Mesenchymal stem cell (in vitro differentiated cells and primary cell): Measurements from ENCODE around the gene AADACL2.

Experiments
- DNase-seq: peaks from one replicate; pipeline ENCODE4 v3.0.0-alpha.2; 2013
- H2AFZ ChIP-seq: one replicate; pipeline ENCODE4 v1.6.1; 2013; ENCODE audit warnings: low read depth, mild to moderate bottlenecking, control low read depth, inconsistent platforms, low read length, moderate library complexity
- H2AK5ac ChIP-seq: 2 replicates; pipeline ENCODE4 v1.6.1; 2013; ENCODE audit warnings: low read length, moderate library complexity, mild to moderate bottlenecking, inconsistent platforms; ENCODE audit not compliant: severe bottlenecking
- H2BK120ac ChIP-seq: one replicate; pipeline ENCODE4 v1.6.1; 2013; ENCODE audit warnings: low read depth, mild to moderate bottlenecking, inconsistent platforms, low read length, moderate library complexity
- H2BK12ac ChIP-seq, 2 experiments: one replicate each; pipeline ENCODE4 v1.6.1; 2013; ENCODE audit warnings: inconsistent platforms in 2 of 2, low read length in 2 of 2, mild to moderate bottlenecking in 2 of 2, moderate library complexity in 2 of 2, control low read depth in 1 of 2
- H2BK15ac ChIP-seq: one replicate; pipeline ENCODE4 v1.6.1; 2013; ENCODE audit warnings: mild to moderate bottlenecking, low read depth, inconsistent platforms; ENCODE audit not compliant: poor library complexity, severe bottlenecking
- H2BK5ac ChIP-seq: 2 replicates; pipeline ENCODE4 v1.6.1; 2013; ENCODE audit warnings: low read depth, mild to moderate bottlenecking, low read length, control low read depth, inconsistent platforms; ENCODE audit not compliant: poor library complexity, severe bottlenecking
- H3K14ac ChIP-seq, 2 experiments: one replicate each; pipeline ENCODE4 v1.6.1; 2013; ENCODE audit warnings: inconsistent platforms in 2 of 2, low read length in 2 of 2, control low read depth in 1 of 2, mild to moderate bottlenecking in 1 of 2, moderate library complexity in 1 of 2
- H3K18ac ChIP-seq, 2 experiments: one replicate each; pipeline ENCODE4 v1.6.1; 2013; ENCODE audit warnings: inconsistent platforms in 2 of 2, low read length in 2 of 2, control low read depth in 1 of 2, low read depth in 1 of 2, mild to moderate bottlenecking in 1 of 2
- H3K23ac ChIP-seq, 2 experiments: one replicate each; pipeline ENCODE4 v1.6.1; 2013; ENCODE audit warnings: inconsistent platforms in 2 of 2, low read length in 2 of 2, mild to moderate bottlenecking in 2 of 2, moderate library complexity in 2 of 2, control low read depth in 1 of 2
- H3K27ac ChIP-seq: 2 replicates; pipeline ENCODE4 v1.5.1; 2013; ENCODE audit warnings: mild to moderate bottlenecking, moderate library complexity, low read length, control low read depth, inconsistent platforms; ENCODE audit not compliant: poor library complexity, severe bottlenecking
- H3K27me3 ChIP-seq, 2 experiments: 2 replicates each; pipeline versions ENCODE4 v1.6.1 to v1.7.0; 2013; ENCODE audit warnings: low read length in 2 of 2, mild to moderate bottlenecking in 2 of 2, moderate library complexity in 2 of 2, control low read depth in 1 of 2, inconsistent platforms in 1 of 2; ENCODE audit not compliant: control insufficient read depth in 1 of 2, insufficient read depth in 1 of 2
- H3K36me3 ChIP-seq, 2 experiments: 2 replicates each; pipeline versions ENCODE4 v1.6.1 to v1.7.0; 2013; ENCODE audit warnings: low read length in 2 of 2, control low read depth in 1 of 2, inconsistent platforms in 1 of 2, low read depth in 1 of 2, mild to moderate bottlenecking in 1 of 2; ENCODE audit not compliant: insufficient read depth in 2 of 2, control insufficient read depth in 1 of 2
- H3K4ac ChIP-seq, 2 experiments: one replicate each; pipeline ENCODE4 v1.6.1; 2013; ENCODE audit warnings: inconsistent platforms in 2 of 2, low read length in 2 of 2, mild to moderate bottlenecking in 2 of 2, moderate library complexity in 2 of 2, control low read depth in 1 of 2, low read depth in 1 of 2
- H3K4me1 ChIP-seq: 2 replicates; pipeline ENCODE4 v1.6.1; 2013; ENCODE audit warnings: low read depth, low read length, control low read depth; ENCODE audit not compliant: control insufficient read depth, insufficient read depth
- H3K4me2 ChIP-seq: 2 replicates; pipeline ENCODE4 v1.6.1; 2013; ENCODE audit warnings: low read length, mild to moderate bottlenecking, inconsistent platforms; ENCODE audit not compliant: poor library complexity, severe bottlenecking
- H3K4me3 ChIP-seq, 2 experiments: 2 replicates each; pipeline versions ENCODE4 v1.5.1 to v1.7.0; 2013; ENCODE audit warnings: low read length in 2 of 2, mild to moderate bottlenecking in 2 of 2, control low read depth in 1 of 2, low read depth in 1 of 2; ENCODE audit not compliant: insufficient read depth in 1 of 2
- H3K79me1 ChIP-seq: replicated peaks from 2 replicates; pipeline ENCODE4 v1.6.1; 2013; ENCODE audit warnings: mild to moderate bottlenecking, control low read depth, low read length, inconsistent platforms; ENCODE audit not compliant: poor library complexity, severe bottlenecking
- H3K9ac ChIP-seq: 2 replicates; pipeline ENCODE4 v1.7.0; 2013; ENCODE audit warnings: mild to moderate bottlenecking, low read length, moderate library complexity
- H3K9me3 ChIP-seq: 2 replicates; pipeline ENCODE4 v1.7.0; 2013; ENCODE audit warnings: mild to moderate bottlenecking, low read length; ENCODE audit not compliant: control insufficient read depth
- H4K8ac ChIP-seq: one replicate; pipeline ENCODE4 v1.6.1; 2013; ENCODE audit warnings: inconsistent platforms, mild to moderate bottlenecking, low read length, moderate library complexity
- H4K91ac ChIP-seq: one replicate; pipeline ENCODE4 v1.6.1; 2013; ENCODE audit warnings: mild to moderate bottlenecking, low read length, inconsistent platforms
- WGBS: methylation state at CpG from one replicate; pipeline ENCODE4 v1.1.7; 2013; ENCODE audit warnings: mixed read lengths; 5-methylcytosine and 5-hydroxymethylcytosine counted together

The AADACL2 gene

GRCh38 chr3:151743855-151744254, 10.1 kb downstream of the AADACL2 start:
- Histone ChIP-seq H3K79me1 (no peaks in the 10 kb centered on the region), H4K91ac (no peak overlapping the region), H3K9me3 (peaks cover 7% of the 10 kb centered on the region), H4K8ac (no peak overlapping the region), H2AK5ac (no peak overlapping the region), H3K23ac (no peak overlapping the region), H3K4ac (no peak overlapping the region), H2BK15ac (no peak overlapping the region), H3K14ac (no peak overlapping the region), H2BK120ac (no peak overlapping the region), H3K27ac (no peak overlapping the region), H2BK12ac (no peak overlapping the region), H3K18ac (no peak overlapping the region), H3K27me3 (no peaks in the 10 kb centered on the region), H3K4me2 (no peak overlapping the region), H2BK5ac (no peak overlapping the region), H3K9ac (no peak overlapping the region), H2AFZ (no peak overlapping the region), H3K4me1 (no peaks in the 10 kb centered on the region), H3K4me3 (no peak overlapping the region), H3K36me3 (no peaks in the 10 kb centered on the region)
- DNase-seq, result no peak
- WGBS, result 100% methylated on average over 2 of the region's 4 CpGs

GRCh38 chr3:151750181-151750580, 16.5 kb downstream of the AADACL2 start:
- Histone ChIP-seq H3K14ac (no peak overlapping the region), H3K18ac (no peak overlapping the region), H3K9me3 (peaks cover 10% of the 10 kb centered on the region), H3K27ac (no peak overlapping the region), H2BK5ac (no peak overlapping the region), H2BK12ac (no peak overlapping the region), H2AK5ac (no peak overlapping the region), H2BK120ac (no peak overlapping the region), H3K9ac (no peak overlapping the region), H3K4me3 (no peak overlapping the region), H3K79me1 (no peaks in the 10 kb centered on the region), H2BK15ac (no peak overlapping the region), H4K91ac (no peak overlapping the region), H2AFZ (no peak overlapping the region), H3K4me1 (no peaks in the 10 kb centered on the region), H3K23ac (no peak overlapping the region), H3K36me3 (no peaks in the 10 kb centered on the region), H4K8ac (no peak overlapping the region), H3K4me2 (no peak overlapping the region), H3K4ac (no peak overlapping the region), H3K27me3 (no peaks in the 10 kb centered on the region)
- 96% methylated on average over 6 of the region's 6 CpGs for WGBS
- DNase-seq, result no peak

- Histone ChIP-seq H2BK15ac (no peak overlapping the region), H3K27ac (no peak overlapping the region), H3K23ac (no peak overlapping the region), H4K91ac (no peak overlapping the region), H3K27me3 (no peaks in the 10 kb centered on the region), H2BK5ac (no peak overlapping the region), H3K36me3 (no peaks in the 10 kb centered on the region), H2BK120ac (no peak overlapping the region), H3K14ac (no peak overlapping the region), H3K4me2 (no peak overlapping the region), H3K4ac (no peak overlapping the region), H2BK12ac (no peak overlapping the region), H3K9ac (no peak overlapping the region), H3K79me1 (no peaks in the 10 kb centered on the region), H3K4me1 (no peaks in the 10 kb centered on the region), H2AFZ (no peak overlapping the region), H3K4me3 (no peak overlapping the region), H3K9me3 (peaks cover 10% of the 10 kb centered on the region), H4K8ac (no peak overlapping the region), H3K18ac (no peak overlapping the region), H2AK5ac (no peak overlapping the region)
- DNase-seq, result no peak
- WGBS, result 100% methylated on average over 1 of the region's 2 CpGs
Observed at GRCh38 chr3:151750678-151751077, 17.0 kb downstream of the AADACL2 start.

GRCh38 chr3:151751161-151751560, 17.4 kb downstream of the AADACL2 start:
- no CpG with 5 or more reads among the region's 1 CpG for WGBS
- H3K23ac ChIP-seq, result no peak overlapping the region
- H3K79me1 ChIP-seq, result no peaks in the 10 kb centered on the region
- H2BK120ac ChIP-seq, result no peak overlapping the region
- DNase-seq, result peak; percentile 7
- H3K14ac ChIP-seq, result no peak overlapping the region
- no peak overlapping the region for H3K9ac ChIP-seq
- H3K4ac ChIP-seq, result no peak overlapping the region
- H3K18ac ChIP-seq, result no peak overlapping the region
- H4K8ac ChIP-seq, result no peak overlapping the region
- H2AFZ ChIP-seq, result no peak overlapping the region
- H3K27me3 ChIP-seq, result no peaks in the 10 kb centered on the region
- H3K4me3 ChIP-seq, result no peak overlapping the region
- H3K4me2 ChIP-seq, result no peak overlapping the region
- no peak overlapping the region for H2BK12ac ChIP-seq
- no peaks in the 10 kb centered on the region for H3K36me3 ChIP-seq
- H2BK15ac ChIP-seq, result no peak overlapping the region
- peaks cover 10% of the 10 kb centered on the region for H3K9me3 ChIP-seq
- H2AK5ac ChIP-seq, result no peak overlapping the region
- no peak overlapping the region for H2BK5ac ChIP-seq
- H4K91ac ChIP-seq, result no peak overlapping the region
- H3K27ac ChIP-seq, result no peak overlapping the region
- no peaks in the 10 kb centered on the region for H3K4me1 ChIP-seq
